Caco-2 (cell line): ENCODE results near the gene RPS15. TPM values are rescaled to one million over a fixed set of nuclear protein-coding genes. Genes with fewer than 3 reads are reported as not detected.

ENCODE experiments used
- BruUV-seq: library from RNA; stranded (reverse); fragments of 400-500 nt; replicated peaks from 2 replicates; lab custom pipeline; 2021; lab: Mats Ljungman, UMichigan
- CTCF ChIA-PET: fragments of 300-600 bp; sonication (Branson Sonifier 250); formaldehyde crosslinking; loops from one replicate; lab custom pipeline; 2022; ENCODE audit warnings: antibody characterized with exemption; lab: Charles Lee
- POLR2A ChIA-PET: fragments of 300-600 bp; sonication (Branson Sonifier 250); formaldehyde crosslinking; loops from one replicate; lab custom pipeline; 2022; ENCODE audit warnings: antibody characterized with exemption; lab: Charles Lee
- DNase-seq, 2 experiments: peaks; one replicate each; pipeline versions ENCODE4 v3.0.0 to v3.0.0-alpha.2; 2020 to 2022
- H3K27me3 ChIP-seq: replicated peaks from 2 replicates; pipeline ENCODE4 v1.6.0; 2011; ENCODE audit warnings: low read length; ENCODE audit not compliant: control insufficient read depth, insufficient read depth
- H3K36me3 ChIP-seq: 2 replicates; pipeline ENCODE4 v1.5.1; 2011; ENCODE audit warnings: low read length; ENCODE audit not compliant: control insufficient read depth, insufficient read depth
- H3K4me1 ChIP-seq: fragments of 250-450 bp; sonication (Bioruptor Pico); 2 replicates; pipeline ENCODE4 v1.5.1; 2020; ENCODE audit warnings: mild to moderate bottlenecking
- H3K4me3 ChIP-seq: 2 replicates; pipeline ENCODE4 v1.5.1; 2011; ENCODE audit warnings: low read depth, mild to moderate bottlenecking, control low read depth, low read length
- H3K9me3 ChIP-seq: fragments of 250-450 bp; sonication (Bioruptor Pico); 2 replicates; pipeline ENCODE4 v1.5.1; 2020; ENCODE audit warnings: mild to moderate bottlenecking, moderate library complexity
- H3K27ac Mint-ChIP-seq: one replicate; pipeline ENCODE4 v1.8.0; 2022; ENCODE audit warnings: mixed read lengths; ENCODE audit not compliant: unreplicated experiment
- H3K27me3 Mint-ChIP-seq: one replicate; pipeline ENCODE4 v1.8.0; 2022; ENCODE audit warnings: mixed read lengths; ENCODE audit not compliant: insufficient read depth, unreplicated experiment
- H3K36me3 Mint-ChIP-seq: one replicate; pipeline ENCODE4 v1.8.0; 2022; ENCODE audit warnings: mild to moderate bottlenecking, mixed read lengths; ENCODE audit not compliant: insufficient read depth, unreplicated experiment
- H3K4me1 Mint-ChIP-seq: one replicate; pipeline ENCODE4 v1.8.0; 2022; ENCODE audit warnings: low read depth, mixed read lengths; ENCODE audit not compliant: unreplicated experiment
- H3K4me3 Mint-ChIP-seq: one replicate; pipeline ENCODE4 v1.8.0; 2022; ENCODE audit warnings: mild to moderate bottlenecking, moderate library complexity, mixed read lengths; ENCODE audit not compliant: unreplicated experiment
- H3K9me3 Mint-ChIP-seq: one replicate; pipeline ENCODE4 v1.8.0; 2022; ENCODE audit warnings: mixed read lengths; ENCODE audit not compliant: unreplicated experiment
- CTCF ChIP-seq, 2 experiments: fragments of 200-600 bp in 1 of 2; IDR thresholded peaks; 1 replicate in 1 of 2; 2 replicates in 1 of 2; pipeline versions ENCODE4 v1.5.1 to v1.8.0; 2011 to 2022; ENCODE audit warnings: antibody characterized with exemption in 1 of 2, control low read depth in 1 of 2, inconsistent platforms in 1 of 2, low read depth in 1 of 2, low read length in 1 of 2, mild to moderate bottlenecking in 1 of 2, moderate library complexity in 1 of 2; ENCODE audit not compliant: insufficient read depth in 1 of 2, severe bottlenecking in 1 of 2, unreplicated experiment in 1 of 2
- intact Hi-C: fragments of 100-400 bp; cut with micrococcal nuclease; formaldehyde crosslinking; loops from one replicate; pipeline ENCODE4 v1.10.0; 2022; ENCODE audit not compliant: unreplicated experiment
- total RNA-seq: library from RNA; stranded (reverse); gene quantifications from 2 replicates; pipeline ENCODE4 v1.2.3, GENCODE V29; 2022

The RPS15 gene
- total RNA-seq, 1 experiment from 2014 or later = 1,192 TPM

GRCh38 chr19:1395194-1396018, 42.8 kb upstream of the RPS15 start:
- no peaks in the 10 kb centered on the region for H3K27me3 Mint-ChIP-seq
- no peak for DNase-seq
- peaks cover 4% of the 10 kb centered on the region for H3K4me1 ChIP-seq
- H3K4me1 Mint-ChIP-seq = no peaks in the 10 kb centered on the region
- H3K4me3 ChIP-seq = no peak overlapping the region
- no TSS peak for BruUV-seq
- H3K27me3 ChIP-seq = no peaks in the 10 kb centered on the region
- intact Hi-C loops = no loop called here
- H3K27ac Mint-ChIP-seq = no peak overlapping the region
- no peak for TF ChIP-seq CTCF (IDR thresholded peaks at IDR 0.05; ENCODE audit: insufficient read depth in 1 of 2, low read depth in 1 of 2, low read length in 1 of 2, severe bottlenecking in 1 of 2, unreplicated experiment in 1 of 2)
- CTCF ChIA-PET = no interaction called here
- H3K36me3 ChIP-seq = peaks cover 3% of the 10 kb centered on the region; the same call in 1 of the 2 replicates
- no peak overlapping the region for H3K4me3 Mint-ChIP-seq
- POLR2A ChIA-PET = no interaction called here
- no peaks in the 10 kb centered on the region for H3K9me3 Mint-ChIP-seq
- no peaks in the 10 kb centered on the region for H3K9me3 ChIP-seq
- peaks cover 79% of the 10 kb centered on the region for H3K36me3 Mint-ChIP-seq

DNA sequence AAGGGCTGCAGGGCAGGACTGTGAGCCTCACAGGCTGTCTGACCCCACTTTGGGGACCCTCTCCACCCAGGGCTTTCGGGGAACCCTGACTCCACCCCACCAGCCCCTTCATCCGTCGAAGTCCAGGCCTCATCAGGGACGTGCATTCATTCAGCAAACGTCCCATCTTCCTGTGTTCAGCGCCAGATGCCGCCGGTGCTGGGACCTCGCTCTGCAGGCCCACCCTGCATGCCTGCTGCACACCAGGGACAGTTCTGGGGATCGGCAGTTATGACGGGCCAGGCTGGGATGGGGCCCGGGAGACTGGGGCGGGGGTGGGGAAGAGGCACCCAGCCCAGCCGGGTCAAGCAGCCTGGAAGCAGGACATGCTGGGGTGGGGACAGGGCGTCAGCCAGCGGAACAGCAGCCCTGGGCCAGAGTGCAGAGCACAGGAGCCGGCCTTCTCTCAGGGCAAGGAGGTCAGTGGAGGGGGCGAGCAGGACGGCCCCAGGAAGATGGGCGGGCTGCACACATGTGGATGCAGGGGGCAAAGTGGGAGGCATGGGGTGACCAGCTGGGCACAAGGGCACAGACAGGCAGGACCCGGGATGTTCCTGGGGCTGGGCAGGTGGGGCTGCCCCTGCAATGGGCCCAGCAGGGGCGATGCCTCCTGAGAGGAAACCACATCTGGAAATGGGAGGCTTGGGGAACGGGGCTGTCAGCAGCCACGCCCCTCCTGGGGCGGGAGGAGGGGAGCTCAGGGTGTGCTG, 42.0 kb upstream of the RPS15 start:
- H3K27ac Mint-ChIP-seq = no peak overlapping the region
- H3K4me1 Mint-ChIP-seq = no peaks in the 10 kb centered on the region
- no peak for TF ChIP-seq CTCF (IDR thresholded peaks at IDR 0.05; ENCODE audit: insufficient read depth in 1 of 2, low read depth in 1 of 2, low read length in 1 of 2, severe bottlenecking in 1 of 2, unreplicated experiment in 1 of 2)
- H3K9me3 ChIP-seq = no peaks in the 10 kb centered on the region
- H3K4me3 Mint-ChIP-seq = no peak overlapping the region
- peaks cover 2% of the 10 kb centered on the region; the same call in 1 of the 2 replicates for H3K36me3 ChIP-seq
- POLR2A ChIA-PET = no interaction called here
- intact Hi-C loops = no loop called here
- BruUV-seq = no TSS peak
- no peaks in the 10 kb centered on the region for H3K27me3 Mint-ChIP-seq
- CTCF ChIA-PET = interaction anchor here (0.6 kb wide), 2 partner anchors 97 to 371 kb away, joined by 4 to 5 read pairs; no protein-coding TSS in a partner anchor
- no peaks in the 10 kb centered on the region for H3K9me3 Mint-ChIP-seq
- H3K36me3 Mint-ChIP-seq = peaks cover 72% of the 10 kb centered on the region
- peaks cover 6% of the 10 kb centered on the region for H3K4me1 ChIP-seq
- H3K4me3 ChIP-seq = no peak overlapping the region
- no peak for DNase-seq
- H3K27me3 ChIP-seq = no peaks in the 10 kb centered on the region
